Panc1 (cell line): ENCODE results near the gene KLK12. TPM values are rescaled to one million over a fixed set of nuclear protein-coding genes. Genes with fewer than 3 reads are reported as not detected.

Experiments used
- ATAC-seq: fragments of 200-7000 bp; cut with Tn5 transposase; 2 replicates; pipeline ENCODE4 v1.9.1; 2020; ENCODE audit warnings: mild to moderate bottlenecking, moderate library complexity
- BruUV-seq: library from RNA; stranded (reverse); fragments of 400-500 nt; replicated peaks from 2 replicates; lab custom pipeline; 2021; lab: Mats Ljungman, UMichigan
- CTCF ChIA-PET: fragments of 300-600 bp; sonication (Branson Sonifier 250); formaldehyde crosslinking; loops from one replicate; lab custom pipeline; 2022; ENCODE audit warnings: antibody characterized with exemption; lab: Charles Lee
- POLR2A ChIA-PET: fragments of 300-600 bp; sonication (Branson Sonifier 250); formaldehyde crosslinking; loops from one replicate; lab custom pipeline; 2022; ENCODE audit warnings: antibody characterized with exemption; lab: Charles Lee
- DNase-seq: peaks from one replicate; pipeline ENCODE4 v3.0.0-alpha.2; 2010; ENCODE audit warnings: low read depth, low spot score
- H3K27ac ChIP-seq: 2 replicates; pipeline ENCODE4 v1.5.1; 2011; ENCODE audit warnings: mild to moderate bottlenecking, low read length, inconsistent platforms
- H3K27me3 ChIP-seq: fragments of 200-500 bp; sonication (Bioruptor generic); 2 replicates; pipeline ENCODE4 v1.6.0; 2014; ENCODE audit warnings: low read length, inconsistent platforms; ENCODE audit not compliant: control insufficient read depth, insufficient read depth
- H3K36me3 ChIP-seq: fragments of 200-500 bp; sonication (Bioruptor generic); 2 replicates; pipeline ENCODE4 v1.5.1; 2014; ENCODE audit warnings: inconsistent platforms, mild to moderate bottlenecking, low read length, moderate library complexity; ENCODE audit not compliant: control insufficient read depth, insufficient read depth
- H3K4me1 ChIP-seq: 2 replicates; pipeline ENCODE4 v1.5.1; 2011; ENCODE audit warnings: inconsistent platforms, mild to moderate bottlenecking, low read length, moderate library complexity; ENCODE audit not compliant: control insufficient read depth, insufficient read depth
- H3K4me3 ChIP-seq, 2 experiments: 2 replicates each; pipeline ENCODE4 v1.5.1; 2011 to 2012; ENCODE audit warnings: low read depth in 2 of 2, low read length in 2 of 2, mild to moderate bottlenecking in 2 of 2, inconsistent platforms in 1 of 2, moderate library complexity in 1 of 2
- H3K9me3 ChIP-seq: fragments of 200-500 bp; sonication (Bioruptor generic); 2 replicates; pipeline ENCODE4 v1.5.1; 2014; ENCODE audit warnings: low read depth, mild to moderate bottlenecking, inconsistent platforms, low read length, moderate library complexity; ENCODE audit not compliant: control insufficient read depth, insufficient read depth
- CTCF ChIP-seq: fragments of 450-650 bp; IDR thresholded peaks from 2 replicates; pipeline ENCODE4 v1.5.1; 2017; ENCODE audit warnings: mild to moderate bottlenecking
- POLR2AphosphoS5 ChIP-seq: IDR thresholded peaks from 2 replicates; pipeline ENCODE4 v1.6.1; 2012; ENCODE audit warnings: mild to moderate bottlenecking, low read depth, low read length, moderate library complexity
- REST ChIP-seq, 2 experiments: IDR thresholded peaks; 2 replicates each; pipeline ENCODE4 v1.6.1; 2011 to 2012; ENCODE audit warnings: low read depth in 2 of 2, control low read depth in 1 of 2, low read length in 1 of 2, mild to moderate bottlenecking in 1 of 2, moderate library complexity in 1 of 2; ENCODE audit not compliant: insufficient read depth in 1 of 2
- SIN3A ChIP-seq: IDR thresholded peaks from 2 replicates; pipeline ENCODE4 v1.6.1; 2012; ENCODE audit warnings: low read depth, mild to moderate bottlenecking, low read length, moderate library complexity, borderline replicate concordance; ENCODE audit not compliant: insufficient read depth
- TCF7L2 ChIP-seq: IDR thresholded peaks from 2 replicates; pipeline ENCODE4 v1.6.1; 2011; ENCODE audit warnings: mild to moderate bottlenecking, low read depth, low read length, inconsistent platforms
- in situ Hi-C: cut with HindIII; loops from 2 replicates; pipeline ENCODE4 v1.10.0; 2016; ENCODE audit warnings: low sequenced_read_pairs, low pct_unique_long_range_greater_than_20kb
- intact Hi-C: fragments of 100-400 bp; cut with micrococcal nuclease; formaldehyde crosslinking; loops from one replicate; pipeline ENCODE4 v1.10.0; 2022; ENCODE audit not compliant: unreplicated experiment
- total RNA-seq: library from RNA; stranded (reverse); gene quantifications from one replicate; pipeline ENCODE4 v1.2.1, GENCODE V29; 2021; ENCODE audit not compliant: unreplicated experiment

KLK12 gene
- total RNA-seq, 1 experiment from 2014 or later, result not detected

- H3K27me3 ChIP-seq, result no peaks in the 10 kb centered on the region
- no peaks in the 10 kb centered on the region for H3K9me3 ChIP-seq
- DNase-seq, result no peak
- ChIA-PET POLR2A (no interaction called here), CTCF (no interaction called here)
- BruUV-seq, result no TSS peak
- in situ Hi-C loops (no loop called here), intact Hi-C loops (no loop called here)
- no peak overlapping the region for H3K4me3 ChIP-seq
- H3K36me3 ChIP-seq, result no peaks in the 10 kb centered on the region
- no peak for ATAC-seq
- TF ChIP-seq TCF7L2 (no peak), POLR2AphosphoS5 (no peak), SIN3A (no peak), REST (IDR thresholded peaks at IDR 0.05; ENCODE audit: insufficient read depth in 1 of 2, low read depth in 2 of 2, low read length in 1 of 2) (no peak), CTCF (no peak)
- H3K4me1 ChIP-seq, result peaks cover 3% of the 10 kb centered on the region; the same call in 1 of the 2 replicates
- no peak overlapping the region for H3K27ac ChIP-seq
These were observed 8.8 kb downstream of the KLK12 start for GRCh38 chr19:51025809-51026553.

GRCh38 chr19:51025401-51025800, 9.4 kb downstream of the KLK12 start:
- Histone ChIP-seq H3K9me3 (no peaks in the 10 kb centered on the region), H3K36me3 (no peaks in the 10 kb centered on the region), H3K4me3 (no peak overlapping the region), H3K27me3 (no peaks in the 10 kb centered on the region), H3K27ac (no peak overlapping the region), H3K4me1 (peaks cover 3% of the 10 kb centered on the region; the same call in 1 of the 2 replicates)
- TF ChIP-seq REST (IDR thresholded peaks at IDR 0.05; ENCODE audit: insufficient read depth in 1 of 2, low read depth in 2 of 2, low read length in 1 of 2) (no peak), CTCF (no peak), POLR2AphosphoS5 (no peak), TCF7L2 (no peak), SIN3A (no peak)
- no TSS peak for BruUV-seq
- POLR2A ChIA-PET, result no interaction called here
- in situ Hi-C loops (no loop called here), intact Hi-C loops (no loop called here)
- CTCF ChIA-PET, result no interaction called here
- ATAC-seq (no peak), DNase-seq (no peak)
